ENCODE measurements around the gene DCD.
A peak's percentile ranks its signal among the peaks of the same experiment; 100 is the strongest.

DNA sequence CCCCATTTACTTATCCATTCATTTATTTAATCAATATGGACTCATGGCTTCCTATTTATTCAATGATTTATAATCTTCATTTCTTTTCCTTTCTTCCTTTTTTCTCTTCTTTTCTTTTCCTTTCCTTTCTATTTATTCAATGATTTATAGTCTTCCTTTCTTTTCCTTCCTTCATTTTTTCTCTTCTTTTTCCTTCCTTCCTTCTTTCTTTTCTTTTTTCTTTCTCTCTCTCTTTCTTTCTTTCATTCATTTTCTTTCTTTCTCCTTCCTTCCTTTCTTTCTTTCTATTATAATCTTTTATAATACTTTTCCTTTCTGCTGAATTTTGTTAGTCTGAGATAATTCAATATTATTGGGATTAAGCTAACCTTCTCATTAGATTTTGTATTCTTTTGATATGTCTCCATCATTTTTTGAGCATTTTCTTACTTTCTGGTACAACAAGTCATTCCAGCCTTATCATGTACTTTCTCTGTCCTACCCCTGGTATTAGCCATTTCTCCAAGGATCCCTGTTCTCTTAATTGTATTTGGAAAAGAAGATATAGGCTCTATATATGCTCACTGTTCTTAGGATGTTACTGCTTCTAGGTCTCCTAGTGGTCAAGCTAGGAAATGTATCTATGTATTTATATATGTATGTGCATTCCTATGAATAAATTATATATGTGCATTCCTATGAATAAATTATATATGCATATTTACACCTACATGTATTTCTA lies 25.5 kb downstream of the DCD start:
- TF ChIP-seq, protein P1, sequence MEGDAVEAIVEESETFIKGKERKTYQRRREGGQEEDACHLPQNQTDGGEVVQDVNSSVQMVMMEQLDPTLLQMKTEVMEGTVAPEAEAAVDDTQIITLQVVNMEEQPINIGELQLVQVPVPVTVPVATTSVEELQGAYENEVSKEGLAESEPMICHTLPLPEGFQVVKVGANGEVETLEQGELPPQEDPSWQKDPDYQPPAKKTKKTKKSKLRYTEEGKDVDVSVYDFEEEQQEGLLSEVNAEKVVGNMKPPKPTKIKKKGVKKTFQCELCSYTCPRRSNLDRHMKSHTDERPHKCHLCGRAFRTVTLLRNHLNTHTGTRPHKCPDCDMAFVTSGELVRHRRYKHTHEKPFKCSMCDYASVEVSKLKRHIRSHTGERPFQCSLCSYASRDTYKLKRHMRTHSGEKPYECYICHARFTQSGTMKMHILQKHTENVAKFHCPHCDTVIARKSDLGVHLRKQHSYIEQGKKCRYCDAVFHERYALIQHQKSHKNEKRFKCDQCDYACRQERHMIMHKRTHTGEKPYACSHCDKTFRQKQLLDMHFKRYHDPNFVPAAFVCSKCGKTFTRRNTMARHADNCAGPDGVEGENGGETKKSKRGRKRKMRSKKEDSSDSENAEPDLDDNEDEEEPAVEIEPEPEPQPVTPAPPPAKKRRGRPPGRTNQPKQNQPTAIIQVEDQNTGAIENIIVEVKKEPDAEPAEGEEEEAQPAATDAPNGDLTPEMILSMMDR (IDR thresholded peaks at IDR 0.05; ENCODE audit: poor library complexity), result peak; percentile 9
- no peak for TF ChIP-seq EZH2 (IDR thresholded peaks at IDR 0.05; ENCODE audit: borderline replicate concordance)

Data from hepatocyte (in vitro differentiated cells).